Thyroid gland (tissue), 4 donors: Measurements from ENCODE around the gene PRXL2B.
A peak's percentile ranks its signal among the peaks of the same experiment; 100 is the strongest.

Experiments used
- POLR2A ChIP-seq, 2 donors: fragments of 450-650 bp; IDR thresholded peaks; one replicate each; pipeline ENCODE4 v1.6.1; 2017; ENCODE audit warnings: antibody characterized with exemption in 2 of 2, mild to moderate bottlenecking in 2 of 2, moderate library complexity in 1 of 2
- TF ChIP-seq, protein P1 (sequence below), 6 experiments: fragments of 200-600 bp in 3 of 6; fragments of 450-650 bp in 3 of 6; sonication (generic) in 3 of 6; IDR thresholded peaks; one replicate each; pipeline ENCODE4 v1.5.1; 2016 to 2019; ENCODE audit warnings: antibody characterized with exemption in 6 of 6, mild to moderate bottlenecking in 2 of 6, inconsistent platforms in 1 of 6, moderate library complexity in 1 of 6

DNA sequence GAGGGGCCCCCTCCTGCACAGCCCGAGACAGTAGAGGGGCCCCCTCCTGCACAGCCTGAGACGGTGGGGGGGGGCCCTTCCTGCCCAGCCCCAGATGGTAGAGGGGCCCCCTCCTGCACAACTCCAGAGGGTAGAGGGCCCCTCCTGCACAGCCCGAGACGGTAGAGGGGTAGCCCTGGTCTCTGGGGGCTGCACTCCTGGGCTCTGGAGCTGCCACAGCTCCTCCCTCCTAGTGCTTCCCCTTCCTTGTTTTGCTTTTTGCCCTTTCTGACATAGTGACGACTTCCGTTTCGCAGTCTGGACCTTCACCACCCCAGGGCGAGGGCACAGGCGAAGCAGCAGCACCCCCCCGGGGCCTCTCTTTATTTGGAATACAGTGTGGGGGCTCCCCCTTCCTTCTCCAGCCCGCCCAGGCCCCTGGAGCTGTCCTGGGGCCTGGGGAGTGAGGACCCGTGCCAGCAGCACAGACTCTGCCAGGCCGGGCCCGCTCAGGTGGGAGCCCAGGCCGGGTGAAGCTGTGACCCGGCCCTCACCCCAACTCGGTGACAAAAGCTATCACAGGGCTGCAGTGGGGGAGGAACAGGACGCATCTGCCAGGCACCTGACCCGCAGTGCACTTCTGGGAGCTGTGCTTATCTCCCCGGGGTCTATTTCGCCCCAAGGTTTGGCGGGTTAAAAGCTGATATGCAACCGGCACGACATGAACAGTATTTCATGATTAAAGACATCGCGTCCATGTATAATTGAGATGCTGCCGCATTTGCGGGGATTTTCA is 1.1 kb upstream of the PRXL2B start:
- TF ChIP-seq, protein P1, sequence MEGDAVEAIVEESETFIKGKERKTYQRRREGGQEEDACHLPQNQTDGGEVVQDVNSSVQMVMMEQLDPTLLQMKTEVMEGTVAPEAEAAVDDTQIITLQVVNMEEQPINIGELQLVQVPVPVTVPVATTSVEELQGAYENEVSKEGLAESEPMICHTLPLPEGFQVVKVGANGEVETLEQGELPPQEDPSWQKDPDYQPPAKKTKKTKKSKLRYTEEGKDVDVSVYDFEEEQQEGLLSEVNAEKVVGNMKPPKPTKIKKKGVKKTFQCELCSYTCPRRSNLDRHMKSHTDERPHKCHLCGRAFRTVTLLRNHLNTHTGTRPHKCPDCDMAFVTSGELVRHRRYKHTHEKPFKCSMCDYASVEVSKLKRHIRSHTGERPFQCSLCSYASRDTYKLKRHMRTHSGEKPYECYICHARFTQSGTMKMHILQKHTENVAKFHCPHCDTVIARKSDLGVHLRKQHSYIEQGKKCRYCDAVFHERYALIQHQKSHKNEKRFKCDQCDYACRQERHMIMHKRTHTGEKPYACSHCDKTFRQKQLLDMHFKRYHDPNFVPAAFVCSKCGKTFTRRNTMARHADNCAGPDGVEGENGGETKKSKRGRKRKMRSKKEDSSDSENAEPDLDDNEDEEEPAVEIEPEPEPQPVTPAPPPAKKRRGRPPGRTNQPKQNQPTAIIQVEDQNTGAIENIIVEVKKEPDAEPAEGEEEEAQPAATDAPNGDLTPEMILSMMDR (IDR thresholded peaks at IDR 0.05) = no peak
- TF ChIP-seq POLR2A (IDR thresholded peaks at IDR 0.05) = peak in 1 of 2 donors; percentile 68
